Left lung (tissue), 10 donors: ENCODE results near the gene SPATA13. TPM values are rescaled to one million over a fixed set of nuclear protein-coding genes. Genes with fewer than 3 reads are reported as not detected.
A peak's percentile ranks its signal among the peaks of the same experiment; 100 is the strongest.
"Not testable (repeated sequence)": the region's sequence is repeated elsewhere in the genome, so short reads cannot be mapped to it uniquely, and the experiment has no call there.

Experiments
- ATAC-seq: fragments of 200-7000 bp; cut with Tn5 transposase; one replicate; pipeline ENCODE4 v1.9.1; 2020; ENCODE audit warnings: moderate library complexity
- DNase-seq, 4 donors: peaks; one replicate each; pipeline ENCODE4 v3.0.0-alpha.2; 2013 to 2020
- H3K27ac ChIP-seq, 2 donors: fragments of 200-600 bp; sonication (generic) in 1 of 2; one replicate each; pipeline versions ENCODE4 v1.5.0 to v1.8.0; 2020 to 2021
- H3K27me3 ChIP-seq, 2 donors: fragments of 200-600 bp; sonication (generic) in 1 of 2; one replicate each; pipeline versions ENCODE4 v1.5.0 to v1.8.0; 2020 to 2021
- H3K36me3 ChIP-seq, 2 donors: fragments of 200-600 bp; sonication (generic) in 1 of 2; one replicate each; pipeline versions ENCODE4 v1.5.0 to v1.8.0; 2020 to 2021
- H3K4me1 ChIP-seq, 2 donors: fragments of 200-600 bp; one replicate each; pipeline ENCODE4 v1.8.0; 2021
- H3K4me3 ChIP-seq, 2 donors: fragments of 200-600 bp; sonication (generic) in 1 of 2; one replicate each; pipeline versions ENCODE4 v1.5.0 to v1.8.0; 2020 to 2021; ENCODE audit warnings: mild to moderate bottlenecking in 1 of 2
- H3K9me3 ChIP-seq, 2 donors: fragments of 200-600 bp; sonication (generic) in 1 of 2; one replicate each; pipeline versions ENCODE4 v1.5.0 to v1.8.0; 2020 to 2021
- CTCF ChIP-seq, 2 donors: fragments of 200-600 bp; sonication (generic) in 1 of 2; IDR thresholded peaks; one replicate each; pipeline versions ENCODE4 v1.5.0 to v1.8.0; 2021; ENCODE audit warnings: antibody characterized with exemption in 2 of 2
- intact Hi-C, 2 donors: fragments of 100-400 bp; cut with DNase I; formaldehyde crosslinking; loops; one replicate each; pipeline versions ENCODE4 v1.11.2 to v1.14.2; 2022
- polyA plus RNA-seq, 6 donors: library from polyadenylated mRNA; unstranded; fragments of 120-200 nt; gene quantifications; one replicate each; pipeline ENCODE4 v1.2.1, GENCODE V29; 2013; ENCODE audit not compliant: insufficient read length in 6 of 6
- total RNA-seq, 2 donors: library from RNA; stranded (reverse); fragmentation: NEBNext Ultra II Directional; extraction: Animal tissue kit (Norgen Biotek cat#: 25700); gene quantifications; one replicate each; pipeline ENCODE4 v1.2.1, GENCODE V29; 2021
- donor health status: DM: no; HTN: yes; CAD: no.
- donor health status: DM: no; HTN: no; CAD: no.

SPATA13 gene
- total and polyA plus RNA-seq, 8 donors = 11.4 to 31.4 (median 14.7) TPM

GRCh38 chr13:24199016-24199415, 38.5 kb downstream of the SPATA13 start:
- Histone ChIP-seq H3K4me3 (no peak overlapping the region), H3K36me3 (no peaks in the 10 kb centered on the region), H3K9me3 (no peaks in the 10 kb centered on the region), H3K27ac (no peak overlapping the region), H3K4me1 (peaks cover 0 to 9% of the 10 kb centered on the region in 2 donors), H3K27me3 (no peaks in the 10 kb centered on the region)
- TF ChIP-seq CTCF (IDR thresholded peaks at IDR 0.05) = no peak
- intact Hi-C loops = no loop called here
- DNase-seq (peak in 1 of 4 donors; percentile 28), ATAC-seq (no peak)

DNA sequence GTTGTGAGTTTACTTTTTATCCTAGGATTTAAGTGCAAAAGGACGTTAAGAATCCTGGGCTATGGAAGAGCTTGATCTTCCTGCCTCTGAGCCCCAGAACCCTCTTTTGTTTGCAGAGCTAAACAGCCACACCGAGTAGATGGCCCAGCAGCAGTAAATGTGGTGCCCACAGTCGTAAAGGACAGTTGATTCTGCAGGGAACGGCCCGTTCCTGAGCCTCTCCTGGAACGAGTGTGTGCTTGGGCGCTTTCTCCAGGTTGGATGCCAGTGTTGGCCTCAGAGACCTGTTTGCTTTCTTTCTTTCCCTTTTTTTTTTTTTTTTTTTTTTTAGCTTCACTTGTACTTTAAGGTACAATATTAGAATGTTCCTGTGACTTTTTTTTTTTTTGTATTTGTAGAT, 41.7 kb downstream of the SPATA13 start:
- Histone ChIP-seq H3K27me3 (no peaks in the 10 kb centered on the region), H3K4me1 (peaks cover 0 to 13% of the 10 kb centered on the region in 2 donors), H3K9me3 (no peaks in the 10 kb centered on the region), H3K36me3 (no peaks in the 10 kb centered on the region), H3K27ac (no peak overlapping the region), H3K4me3 (no peak overlapping the region)
- intact Hi-C loops = no loop called here
- ATAC-seq (no peak), DNase-seq (no peak)
- TF ChIP-seq CTCF (IDR thresholded peaks at IDR 0.05) = no peak

DNA sequence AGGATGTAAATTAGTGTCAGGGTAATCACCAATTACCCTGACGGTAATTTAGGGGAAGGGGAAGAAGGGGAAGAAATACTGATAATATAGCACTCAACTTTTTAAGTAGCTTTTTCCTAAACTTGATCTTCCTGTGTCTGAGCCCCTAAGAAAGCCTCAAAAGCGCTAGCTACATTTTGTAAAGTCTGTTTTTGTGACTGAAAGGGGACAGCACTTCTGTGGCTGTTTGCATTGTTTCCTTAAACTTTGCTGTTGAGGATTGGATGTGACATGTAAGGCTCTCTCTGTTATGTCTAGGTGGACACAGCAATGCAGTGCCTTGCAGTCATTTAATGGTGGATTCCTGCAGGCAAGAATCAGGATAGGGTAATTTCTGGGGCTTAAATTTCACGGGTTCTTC, 42.8 kb downstream of the SPATA13 start:
- TF ChIP-seq CTCF (IDR thresholded peaks at IDR 0.05) = no peak
- H3K4me1 ChIP-seq = peaks cover 6 to 18% of the 10 kb centered on the region in 2 donors

GRCh38 chr13:24203811-24204210, 43.3 kb downstream of the SPATA13 start:
- Histone ChIP-seq H3K36me3 (no peaks in the 10 kb centered on the region), H3K27me3 (no peaks in the 10 kb centered on the region), H3K4me1 (peaks cover 6 to 19% of the 10 kb centered on the region in 2 donors), H3K4me3 (no peak overlapping the region), H3K27ac (peak overlapping the region in 1 of 2 donors; percentile 6), H3K9me3 (no peaks in the 10 kb centered on the region)
- TF ChIP-seq CTCF (IDR thresholded peaks at IDR 0.05) = no peak
- intact Hi-C loops = no loop called here
- DNase-seq (no peak), ATAC-seq (peak; percentile 33)

More for the DNA sequence above, 42.8 kb downstream of the SPATA13 start:
- Histone ChIP-seq H3K4me3 (no peak overlapping the region), H3K27ac (peak overlapping the region in 1 of 2 donors; percentile 6), H3K27me3 (no peaks in the 10 kb centered on the region), H3K9me3 (no peaks in the 10 kb centered on the region), H3K36me3 (no peaks in the 10 kb centered on the region)
- ATAC-seq (no peak), DNase-seq (no peak)
- intact Hi-C loops = no loop called here

DNA sequence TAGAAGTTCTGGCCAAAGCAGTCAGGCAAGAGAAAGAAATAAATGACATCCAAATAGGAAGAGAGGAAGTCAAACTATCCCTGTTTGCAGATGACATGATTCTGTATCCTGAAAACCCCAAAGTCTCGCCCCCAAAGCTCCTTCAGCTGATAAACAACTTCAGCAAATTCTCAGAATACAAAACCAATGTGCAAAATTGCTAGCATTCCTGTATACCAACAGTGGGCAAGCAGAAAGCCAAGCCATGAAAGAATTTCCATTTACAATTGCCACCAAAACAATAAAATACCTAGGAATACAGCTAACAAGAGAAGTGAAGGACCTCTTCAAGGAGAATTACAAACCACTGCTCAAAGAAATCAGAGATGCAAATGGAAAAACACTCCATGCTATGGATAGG, 44.6 kb downstream of the SPATA13 start:
- H3K4me1 ChIP-seq = peaks cover 6 to 19% of the 10 kb centered on the region in 2 donors
- H3K27ac ChIP-seq, H3K27me3 ChIP-seq, DNase-seq, ATAC-seq, H3K4me3 ChIP-seq, intact Hi-C loops, H3K36me3 ChIP-seq, H3K9me3 ChIP-seq: not testable (repeated sequence)
